H9 (cell line): ENCODE results near the gene KCNE1. TPM values are rescaled to one million over a fixed set of nuclear protein-coding genes. Genes with fewer than 3 reads are reported as not detected.

Experiments
- DNase-seq: peaks from one replicate; pipeline ENCODE4 v3.0.0-alpha.2; 2017
- H2AFZ ChIP-seq: one replicate; pipeline ENCODE4 v1.6.1; 2013; ENCODE audit warnings: mild to moderate bottlenecking, low read length, control low read depth, moderate library complexity
- H2AK5ac ChIP-seq: 2 replicates; pipeline ENCODE4 v1.6.1; 2013; ENCODE audit warnings: low read length, control low read depth, mixed read lengths; ENCODE audit not compliant: insufficient read length
- H2BK120ac ChIP-seq: one replicate; pipeline ENCODE4 v1.6.1; 2013; ENCODE audit warnings: low read depth, mild to moderate bottlenecking, low read length, control low read depth, inconsistent platforms; ENCODE audit not compliant: poor library complexity, severe bottlenecking
- H2BK12ac ChIP-seq: 2 replicates; pipeline ENCODE4 v1.6.1; 2013; ENCODE audit warnings: low read length, control low read depth, mixed read lengths, low read depth; ENCODE audit not compliant: insufficient read length
- H2BK15ac ChIP-seq: 2 replicates; pipeline ENCODE4 v1.6.1; 2013; ENCODE audit warnings: low read depth, low read length, control low read depth
- H2BK20ac ChIP-seq: one replicate; pipeline ENCODE4 v1.6.1; 2013; ENCODE audit warnings: low read depth, mild to moderate bottlenecking, low read length, control low read depth, inconsistent platforms; ENCODE audit not compliant: poor library complexity, severe bottlenecking
- H2BK5ac ChIP-seq: 2 replicates; pipeline ENCODE4 v1.6.1; 2013; ENCODE audit warnings: low read length, control low read depth, mixed read lengths; ENCODE audit not compliant: insufficient read length
- H3K14ac ChIP-seq: 2 replicates; pipeline ENCODE4 v1.6.1; 2013; ENCODE audit warnings: low read length, control low read depth; ENCODE audit not compliant: insufficient read depth
- H3K18ac ChIP-seq: 2 replicates; pipeline ENCODE4 v1.6.1; 2013; ENCODE audit warnings: low read depth, mild to moderate bottlenecking, mixed read lengths, low read length, control low read depth; ENCODE audit not compliant: insufficient read length
- H3K23ac ChIP-seq: 2 replicates; pipeline ENCODE4 v1.6.1; 2013; ENCODE audit warnings: low read length, control low read depth, mixed read lengths, low read depth; ENCODE audit not compliant: insufficient read length
- H3K23me2 ChIP-seq: 2 replicates; pipeline ENCODE4 v1.6.1; 2013; ENCODE audit warnings: low read depth, mild to moderate bottlenecking, mixed read lengths, low read length, control low read depth; ENCODE audit not compliant: insufficient read length, poor library complexity, severe bottlenecking
- H3K27ac ChIP-seq: 2 replicates; pipeline ENCODE4 v1.5.1; 2013; ENCODE audit warnings: low read length, control low read depth, mixed read lengths, low read depth; ENCODE audit not compliant: insufficient read length
- H3K27me3 ChIP-seq: 2 replicates; pipeline ENCODE4 v1.6.1; 2013; ENCODE audit warnings: low read length, control low read depth, inconsistent platforms; ENCODE audit not compliant: insufficient read depth
- H3K4ac ChIP-seq: 2 replicates; pipeline ENCODE4 v1.6.1; 2013; ENCODE audit warnings: low read depth, mild to moderate bottlenecking, control low read depth, inconsistent platforms, low read length, moderate library complexity
- H3K4me1 ChIP-seq: 2 replicates; pipeline ENCODE4 v1.6.1; 2013; ENCODE audit warnings: low read length, control low read depth, inconsistent platforms; ENCODE audit not compliant: insufficient read depth
- H3K4me2 ChIP-seq: 2 replicates; pipeline ENCODE4 v1.6.1; 2013; ENCODE audit warnings: low read length, control low read depth, mixed read lengths; ENCODE audit not compliant: insufficient read length, insufficient read depth
- H3K56ac ChIP-seq: 2 replicates; pipeline ENCODE4 v1.6.1; 2013; ENCODE audit warnings: low read depth, mild to moderate bottlenecking, mixed read lengths, low read length, control low read depth; ENCODE audit not compliant: insufficient read length
- H3K79me1 ChIP-seq: 2 replicates; pipeline ENCODE4 v1.6.1; 2013; ENCODE audit warnings: low read depth, mild to moderate bottlenecking, moderate library complexity, low read length, control low read depth, inconsistent platforms; ENCODE audit not compliant: insufficient read depth, poor library complexity, severe bottlenecking
- H3K79me2 ChIP-seq: 2 replicates; pipeline ENCODE4 v1.6.1; 2013; ENCODE audit warnings: low read length, control low read depth, inconsistent platforms; ENCODE audit not compliant: insufficient read depth
- H3K9ac ChIP-seq: 2 replicates; pipeline ENCODE4 v1.6.1; 2013; ENCODE audit warnings: low read length, control low read depth, mixed read lengths; ENCODE audit not compliant: insufficient read length; ENCODE audit errors: extremely low read depth
- H3K9me3 ChIP-seq: one replicate; pipeline ENCODE4 v1.6.1; 2013; ENCODE audit warnings: low read depth, low read length, inconsistent platforms; ENCODE audit not compliant: control insufficient read depth
- H3T11ph ChIP-seq: one replicate; pipeline ENCODE4 v1.6.1; 2013; ENCODE audit warnings: mild to moderate bottlenecking, low read length, control low read depth, inconsistent platforms
- H4K20me1 ChIP-seq: one replicate; pipeline ENCODE4 v1.6.1; 2013; ENCODE audit not compliant: control insufficient read depth, insufficient read length, insufficient read depth
- H4K5ac ChIP-seq: 2 replicates; pipeline ENCODE4 v1.6.1; 2013; ENCODE audit warnings: low read depth, mild to moderate bottlenecking, mixed read lengths, low read length, control low read depth; ENCODE audit not compliant: insufficient read length
- H4K8ac ChIP-seq: replicated peaks from 2 replicates; pipeline ENCODE4 v1.6.1; 2013; ENCODE audit warnings: low read length, control low read depth, mixed read lengths, low read depth; ENCODE audit not compliant: insufficient read length
- H4K91ac ChIP-seq: 2 replicates; pipeline ENCODE4 v1.6.1; 2013; ENCODE audit warnings: low read depth, mild to moderate bottlenecking, moderate library complexity, mixed read lengths, low read length, control low read depth; ENCODE audit not compliant: insufficient read length
- H3K27ac Mint-ChIP-seq, 3 experiments: 2 replicates in 2 of 3; 3 replicates in 1 of 3; pipeline ENCODE4 v1.8.0; 2020 to 2021; ENCODE audit warnings: mixed read lengths in 3 of 3, mild to moderate bottlenecking in 1 of 3, moderate library complexity in 1 of 3
- H3K27me3 Mint-ChIP-seq: 2 replicates; pipeline ENCODE4 v1.8.0; 2021; ENCODE audit warnings: low read depth, mild to moderate bottlenecking, moderate library complexity, mixed read lengths
- H3K36me3 Mint-ChIP-seq, 3 experiments: 2 replicates in 2 of 3; 3 replicates in 1 of 3; pipeline ENCODE4 v1.8.0; 2020 to 2021; ENCODE audit warnings: low read depth in 3 of 3, mixed read lengths in 3 of 3; ENCODE audit not compliant: insufficient read depth in 1 of 3
- H3K4me1 Mint-ChIP-seq, 2 experiments: 2 replicates each; pipeline ENCODE4 v1.8.0; 2020; ENCODE audit warnings: mixed read lengths in 2 of 2
- H3K4me3 Mint-ChIP-seq, 2 experiments: 2 replicates in 1 of 2; 3 replicates in 1 of 2; pipeline ENCODE4 v1.8.0; 2020 to 2021; ENCODE audit warnings: mild to moderate bottlenecking in 2 of 2, mixed read lengths in 2 of 2, moderate library complexity in 1 of 2
- H3K9me3 Mint-ChIP-seq, 2 experiments: 2 replicates in 1 of 2; 3 replicates in 1 of 2; pipeline ENCODE4 v1.8.0; 2020; ENCODE audit warnings: mild to moderate bottlenecking in 2 of 2, mixed read lengths in 2 of 2, moderate library complexity in 1 of 2
- CTCF ChIP-seq: fragments of 200-600 bp; sonication (generic); conservative IDR thresholded peaks from 3 replicates; pipeline ENCODE4 v1.8.0; 2021; ENCODE audit warnings: antibody characterized with exemption, mild to moderate bottlenecking
- WGBS: extraction: QIAGEN DNeasy Blood & Tissue Kit; methylation state at CpG from one replicate; pipeline ENCODE4 v1.1.7; 2013; ENCODE audit warnings: missing lambda C conversion rate, low lambda C conversion rate, mixed read lengths; ENCODE audit not compliant: insufficient read length; ENCODE audit errors: extremely low coverage; 5-methylcytosine and 5-hydroxymethylcytosine counted together
- total RNA-seq: library from RNA; stranded (reverse); gene quantifications from 2 replicates; pipeline ENCODE4 v1.2.1, GENCODE V29; 2021

The KCNE1 gene
- total RNA-seq, 1 experiment from 2014 or later: 0.28 TPM

DNA sequence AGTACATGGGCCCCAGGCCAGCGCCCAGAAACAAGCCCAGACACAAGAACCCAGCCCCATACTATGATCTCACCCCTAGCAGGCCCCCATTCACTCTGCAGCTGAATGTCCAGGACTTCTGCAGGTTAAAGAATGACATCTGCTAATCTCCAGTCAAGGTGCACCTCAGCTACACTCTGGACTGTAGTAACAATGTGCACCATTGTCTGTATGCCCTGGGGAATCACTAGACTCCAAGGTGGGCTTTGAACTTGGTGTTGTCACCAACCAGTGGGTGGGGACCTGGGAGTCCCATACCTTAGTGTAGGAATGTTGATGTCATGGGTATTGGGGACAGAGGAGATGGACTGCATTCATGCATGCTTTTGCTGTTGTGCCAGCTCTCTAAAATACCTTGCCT is 10.3 kb downstream of the KCNE1 start:
- no peak overlapping the region for H3K27ac ChIP-seq
- H2BK120ac ChIP-seq: no peak overlapping the region
- no peaks in the 10 kb centered on the region for H3K23me2 ChIP-seq
- no CpG with 5 or more reads among the region's 1 CpG for whole genome bisulfite sequencing
- no peak overlapping the region for H4K5ac ChIP-seq
- H3K9me3 ChIP-seq: no peaks in the 10 kb centered on the region
- H3K27me3 Mint-ChIP-seq: peaks cover 4% of the 10 kb centered on the region; the same call in 1 of the 2 replicates
- H3K27ac Mint-ChIP-seq: no peak overlapping the region
- no peak overlapping the region for H3K18ac ChIP-seq
- no peaks in the 10 kb centered on the region for H3K4me1 ChIP-seq
- no peak overlapping the region for H4K8ac ChIP-seq
- peaks cover 4 to 11% of the 10 kb centered on the region in 2 experiments; a peak in 4 of 5 replicates for H3K9me3 Mint-ChIP-seq
- no peaks in the 10 kb centered on the region for H4K20me1 ChIP-seq
- peaks cover 0 to 8% of the 10 kb centered on the region in 2 experiments; a peak in 1 of 4 replicates for H3K4me1 Mint-ChIP-seq
- H2BK5ac ChIP-seq: no peak overlapping the region
- no peak overlapping the region for H2BK20ac ChIP-seq
- H3K79me2 ChIP-seq: no peaks in the 10 kb centered on the region
- H3K56ac ChIP-seq: no peak overlapping the region
- H3K4me2 ChIP-seq: no peak overlapping the region
- H2AK5ac ChIP-seq: no peak overlapping the region
- no peak for DNase-seq
- H3K9ac ChIP-seq: no peak overlapping the region
- H3K27me3 ChIP-seq: no peaks in the 10 kb centered on the region
- no peak overlapping the region for H3K4me3 Mint-ChIP-seq
- H2BK12ac ChIP-seq: no peak overlapping the region
- H2BK15ac ChIP-seq: no peak overlapping the region
- H3T11ph ChIP-seq: no peak overlapping the region
- no peaks in the 10 kb centered on the region; a peak in 1 of 7 replicates for H3K36me3 Mint-ChIP-seq
- no peaks in the 10 kb centered on the region for H3K79me1 ChIP-seq
- no peak overlapping the region for H3K23ac ChIP-seq
- no peak overlapping the region for H4K91ac ChIP-seq
- no peak overlapping the region for H2AFZ ChIP-seq
- TF ChIP-seq CTCF: no peak
- H3K4ac ChIP-seq: no peak overlapping the region
- H3K14ac ChIP-seq: no peak overlapping the region
